ENCODE results near the gene LAMA2.

GRCh38 chr6:129447198-129447565 is 564.2 kb downstream of the LAMA2 start:
- TF ChIP-seq ZNF331 (CRISPR knock-in tag; IDR thresholded peaks at IDR 0.05) (no peak), PHB2 (IDR thresholded peaks at IDR 0.05; ENCODE audit: partially characterized antibody) (no peak), HBP1 (CRISPR knock-in tag; IDR thresholded peaks at IDR 0.05; ENCODE audit: low read depth) (no peak), FOXK2 (IDR thresholded peaks at IDR 0.05) (no peak), CREB1 (IDR thresholded peaks at IDR 0.05) (no peak), CREB1 (CRISPR knock-in tag; IDR thresholded peaks at IDR 0.05) (no peak), MTF1 (CRISPR knock-in tag; IDR thresholded peaks at IDR 0.05) (no peak), KLF16 (CRISPR knock-in tag; IDR thresholded peaks at IDR 0.05) (no peak), ZNF138 (CRISPR knock-in tag; IDR thresholded peaks at IDR 0.05; ENCODE audit: low read depth) (no peak)

Measured in HepG2 (cell line).